GM18511 (cell line): ENCODE data around the gene ITGA8.
"Not testable (repeated sequence)": the region's sequence is repeated elsewhere in the genome, so short reads cannot be mapped to it uniquely, and the experiment has no call there.

Source experiments
- ATAC-seq: cut with Tn5 transposase; IDR thresholded peaks from one replicate; pipeline ENCODE4 v1.9.1; 2021; ENCODE audit warnings: mild to moderate bottlenecking, moderate library complexity; ENCODE audit not compliant: unreplicated experiment

Gene ITGA8

GRCh38 chr10:15620836-15621515 is 98.7 kb downstream of the ITGA8 start:
- ATAC-seq: no peak

GRCh38 chr10:15620337-15620736 is 99.4 kb downstream of the ITGA8 start:
- ATAC-seq: no peak

DNA sequence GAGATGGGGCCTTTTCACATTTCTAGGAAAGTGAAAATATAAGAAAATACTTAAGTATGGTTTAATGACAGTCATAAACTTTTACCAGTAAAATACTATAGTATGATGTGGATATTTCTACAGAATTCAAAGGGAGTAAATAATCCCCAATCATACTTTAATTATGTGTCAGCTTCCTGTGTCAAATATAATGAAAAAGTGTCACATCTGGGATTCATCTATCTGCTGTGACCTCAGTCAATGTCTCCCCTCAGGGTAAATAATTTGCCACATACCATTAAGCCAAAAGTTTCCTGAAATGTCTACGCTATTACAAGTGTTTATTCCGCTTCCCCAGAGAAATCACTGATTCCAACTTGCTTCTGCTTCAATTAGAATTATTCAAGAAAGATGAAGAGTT is 110.5 kb downstream of the ITGA8 start:
- ATAC-seq: no peak

GRCh38 chr10:15606377-15606776 is 113.3 kb downstream of the ITGA8 start:
- no peak for ATAC-seq

DNA sequence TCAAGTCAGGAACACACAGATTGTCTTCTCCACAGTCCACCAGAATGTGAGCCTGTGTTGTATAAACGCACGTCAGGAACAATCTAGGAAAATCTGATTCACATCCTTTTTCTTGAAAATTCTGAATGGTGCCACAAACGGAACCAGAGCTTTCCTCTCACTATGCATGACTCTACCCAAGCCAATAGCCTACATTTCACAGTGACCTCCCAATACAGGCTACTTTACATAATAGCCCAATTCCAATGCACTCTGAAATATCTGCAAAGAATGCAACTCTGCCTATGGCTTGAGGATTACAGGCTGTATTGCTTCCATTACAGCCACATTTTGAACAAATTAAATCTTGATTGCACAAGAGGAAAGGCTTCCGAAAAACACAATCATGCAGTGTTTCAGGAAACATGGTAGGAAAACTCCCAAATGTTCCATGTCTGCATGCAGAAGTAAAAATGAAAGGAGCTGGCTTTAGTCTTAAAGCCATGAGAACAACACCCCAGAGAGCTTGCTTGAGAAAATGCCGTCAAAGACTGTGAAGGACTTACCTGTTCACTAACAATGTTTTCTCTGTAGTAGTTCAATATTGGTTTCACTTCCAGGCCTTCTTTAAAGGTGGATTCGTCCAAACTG is 113.9 kb downstream of the ITGA8 start:
- no peak for ATAC-seq

DNA sequence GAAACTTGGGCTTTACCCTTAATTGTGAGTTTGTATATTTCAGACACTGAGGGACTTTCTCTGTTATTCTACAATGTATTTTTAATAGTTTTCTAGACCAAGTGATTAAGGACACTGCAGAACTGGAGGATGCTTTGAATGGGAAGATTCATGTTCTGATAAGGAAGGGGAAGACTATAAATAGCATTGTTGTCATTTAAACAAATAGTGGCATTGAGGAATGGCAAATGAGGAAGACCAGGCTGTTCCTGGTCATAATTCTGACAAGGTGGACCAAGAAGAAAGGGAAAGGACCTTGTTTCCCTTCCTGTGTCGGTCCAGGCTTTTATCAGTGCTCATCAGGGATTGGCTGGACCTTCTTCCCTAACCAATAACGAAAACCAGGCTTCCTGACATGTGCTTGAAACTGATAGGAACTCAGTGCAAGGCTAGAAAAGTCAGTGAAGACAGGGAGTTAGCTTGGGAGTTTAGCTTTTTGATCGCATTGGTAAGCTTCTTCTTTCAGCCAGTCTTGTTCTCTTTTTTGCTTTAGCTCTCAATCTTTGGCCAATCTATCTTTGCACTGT is 116.2 kb downstream of the ITGA8 start:
- ATAC-seq: no peak

DNA sequence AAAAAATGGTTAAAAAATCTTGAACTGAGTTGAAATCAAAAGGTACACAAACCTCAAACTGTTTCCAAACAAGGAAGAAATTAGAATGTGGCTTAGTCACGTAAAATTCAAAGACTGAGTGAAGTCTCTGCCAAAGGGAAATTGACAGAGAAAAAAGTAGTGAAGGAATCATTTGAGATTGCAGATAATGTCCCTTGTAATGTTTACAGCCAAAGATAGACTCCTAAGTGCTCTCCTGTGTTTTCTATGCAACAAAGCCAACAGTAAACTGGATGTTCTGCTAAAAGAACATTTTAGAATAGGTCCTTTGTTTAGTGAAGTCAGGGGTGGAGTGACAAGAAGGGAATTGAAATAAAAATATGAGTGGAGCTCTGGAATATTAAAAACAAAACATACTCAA is 117.9 kb downstream of the ITGA8 start:
- ATAC-seq: no peak

DNA sequence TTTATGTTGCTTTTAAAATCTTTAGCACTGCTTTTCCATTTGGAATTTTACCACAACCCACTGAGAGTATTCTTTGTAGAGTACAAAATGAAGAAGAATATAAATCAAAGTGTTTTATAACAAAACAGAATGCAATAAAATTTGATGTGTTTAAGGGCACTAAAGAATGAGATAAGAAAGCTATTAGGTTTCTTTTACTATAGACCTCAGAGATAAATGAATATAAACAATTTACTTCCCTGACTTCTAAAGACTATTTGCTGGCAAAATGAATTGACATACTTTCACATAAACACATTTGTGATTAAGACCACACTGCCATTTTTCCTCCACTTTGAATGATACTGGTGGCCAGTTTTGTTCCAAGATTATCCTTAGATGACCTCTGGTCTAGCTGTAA is 124.5 kb downstream of the ITGA8 start:
- ATAC-seq: no peak

GRCh38 chr10:15591937-15592336 is 127.8 kb downstream of the ITGA8 start:
- ATAC-seq: no peak

DNA sequence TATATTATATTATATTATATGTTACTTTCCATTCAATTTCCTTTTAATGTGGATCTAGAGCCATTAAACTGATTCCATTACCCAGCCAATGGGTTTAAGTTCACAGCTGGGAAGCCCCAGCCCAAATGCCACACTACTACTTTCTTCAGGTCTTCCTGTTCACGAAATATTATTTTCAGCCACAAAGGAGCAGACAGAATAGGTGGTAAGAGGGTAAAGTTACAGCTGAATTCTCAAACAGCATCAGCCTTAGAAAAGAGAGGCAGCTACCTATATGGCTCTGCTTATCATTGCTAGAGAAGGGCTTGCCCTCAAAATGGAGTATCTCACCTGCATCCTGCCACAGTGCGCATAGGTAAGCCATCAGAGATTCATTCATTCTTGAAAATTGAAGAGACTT is 128.3 kb downstream of the ITGA8 start:
- ATAC-seq: no peak

- no peak for ATAC-seq
Observed at GRCh38 chr10:15588635-15589508, 130.8 kb downstream of the ITGA8 start.

- no peak for ATAC-seq
Observed at GRCh38 chr10:15588151-15588550, 131.6 kb downstream of the ITGA8 start.

- no peak for ATAC-seq
Observed at GRCh38 chr10:15587271-15587670, 132.5 kb downstream of the ITGA8 start.

DNA sequence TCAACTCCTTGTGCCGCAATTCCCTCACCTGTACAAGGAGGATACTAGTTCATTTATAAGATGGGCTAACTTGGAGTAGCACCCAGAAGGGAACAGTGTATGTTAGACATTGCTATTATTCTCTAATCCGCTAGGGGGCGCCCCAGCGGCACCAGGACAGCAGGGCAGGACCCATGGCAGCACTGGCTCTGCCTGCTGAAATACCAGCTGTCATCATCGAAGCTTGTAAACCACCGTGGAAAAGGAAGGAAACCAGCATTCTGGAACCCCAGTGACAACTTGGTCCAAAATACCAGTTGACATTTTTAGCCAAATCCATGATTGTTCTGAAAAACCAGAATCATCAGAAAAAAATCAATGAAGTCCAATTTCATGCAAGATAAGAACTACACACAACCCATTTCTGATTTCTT is 134.4 kb downstream of the ITGA8 start:
- peak; percentile 84 for ATAC-seq

GRCh38 chr10:15582972-15583371 is 136.8 kb downstream of the ITGA8 start:
- ATAC-seq: not testable (repeated sequence)

GRCh38 chr10:15579605-15580004 is 140.1 kb downstream of the ITGA8 start:
- ATAC-seq: no peak

DNA sequence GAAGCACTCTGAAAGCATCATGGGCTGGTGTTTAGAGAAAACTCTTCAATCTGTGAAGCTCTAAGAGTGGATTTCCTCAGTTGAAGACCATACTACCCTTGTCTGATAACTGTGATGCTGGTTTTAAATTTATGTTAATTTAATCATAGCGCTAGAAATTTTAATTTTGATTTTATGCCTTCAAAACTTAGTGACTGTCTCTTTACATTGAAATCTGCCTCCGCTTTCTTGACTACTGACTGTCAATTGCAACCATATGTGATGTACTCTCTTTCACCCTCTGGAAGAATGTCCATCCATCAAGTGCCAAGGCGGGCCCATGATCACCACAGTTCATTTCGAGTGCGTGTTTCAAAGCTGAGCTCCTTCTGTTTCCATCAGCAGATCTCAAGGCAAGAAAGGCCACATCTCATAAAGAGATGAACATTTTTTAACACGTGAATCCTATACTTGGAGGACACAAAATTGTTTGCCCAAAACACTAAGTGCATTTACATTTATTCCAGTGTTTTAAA is 147.1 kb downstream of the ITGA8 start:
- ATAC-seq: no peak

DNA sequence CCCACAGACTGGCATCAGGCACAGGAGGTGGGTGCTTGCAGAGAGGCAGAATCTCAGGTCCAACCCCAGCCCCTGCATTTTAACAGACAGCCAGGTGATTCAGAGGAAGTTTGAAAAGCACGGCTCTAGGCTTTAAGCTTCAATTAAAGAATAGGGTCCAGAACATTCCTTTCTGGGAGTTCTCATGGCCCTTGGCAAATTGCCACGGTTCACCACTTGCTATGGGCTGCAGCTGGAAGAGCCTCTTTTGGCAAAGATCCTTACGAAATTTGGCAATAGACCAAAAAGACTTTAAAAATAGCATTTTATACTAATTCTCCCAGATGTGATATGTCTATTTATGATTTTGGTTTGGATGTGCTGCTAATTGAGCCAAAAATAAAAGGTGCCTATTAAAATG is 148.1 kb downstream of the ITGA8 start:
- no peak for ATAC-seq

- ATAC-seq: no peak
Observed at GRCh38 chr10:15570738-15571339, 148.9 kb downstream of the ITGA8 start.

DNA sequence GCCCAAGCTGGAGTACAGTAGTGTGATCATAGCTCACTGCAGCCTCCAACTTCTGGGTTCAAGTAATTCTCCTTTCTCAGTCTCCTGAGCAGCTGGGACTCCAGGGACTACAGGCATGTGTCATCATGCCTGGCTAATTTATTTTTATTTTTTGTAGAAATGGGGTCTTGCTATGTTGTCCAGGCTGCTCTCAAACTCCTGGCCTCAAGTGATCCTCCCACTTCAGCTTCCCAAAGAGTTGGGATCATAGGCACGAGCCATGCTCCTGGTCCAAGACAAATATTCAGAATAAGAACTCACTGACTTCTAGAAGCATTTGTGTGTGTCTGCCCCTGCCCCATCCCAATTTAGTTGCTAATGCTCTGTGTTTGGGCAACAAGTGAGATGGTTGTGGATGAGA is 151.8 kb downstream of the ITGA8 start:
- no peak for ATAC-seq

GRCh38 chr10:15563246-15563645 is 156.5 kb downstream of the ITGA8 start:
- ATAC-seq: no peak
